SJSA1 (cell line): Measurements from ENCODE around the gene LTB4R. TPM values are rescaled to one million over a fixed set of nuclear protein-coding genes. Genes with fewer than 3 reads are reported as not detected.
"Not testable (repeated sequence)": the region's sequence is repeated elsewhere in the genome, so short reads cannot be mapped to it uniquely, and the experiment has no call there.

Experiments
- DNase-seq, 2 experiments: peaks; one replicate each; pipeline ENCODE4 v3.0.0-alpha.2; 2015 to 2020; ENCODE audit warnings: low spot score in 2 of 2, low read depth in 1 of 2
- H3K27ac ChIP-seq: fragments of 250-450 bp; sonication (Bioruptor Pico); 2 replicates; pipeline ENCODE4 v1.5.1; 2020; ENCODE audit warnings: mild to moderate bottlenecking, moderate library complexity
- H3K27me3 ChIP-seq: fragments of 250-450 bp; sonication (Bioruptor Pico); replicated peaks from 2 replicates; pipeline ENCODE4 v1.5.1; 2020; ENCODE audit warnings: mild to moderate bottlenecking, moderate library complexity
- H3K36me3 ChIP-seq: fragments of 250-450 bp; sonication (Bioruptor Pico); 2 replicates; pipeline ENCODE4 v1.5.1; 2020; ENCODE audit warnings: mild to moderate bottlenecking
- H3K4me1 ChIP-seq: fragments of 250-450 bp; sonication (Bioruptor Pico); replicated peaks from 2 replicates; pipeline ENCODE4 v1.6.1; 2021; ENCODE audit warnings: mild to moderate bottlenecking
- H3K4me3 ChIP-seq: fragments of 250-450 bp; sonication (Bioruptor Pico); 2 replicates; pipeline ENCODE4 v1.5.1; 2020; ENCODE audit warnings: mild to moderate bottlenecking
- H3K9me3 ChIP-seq: fragments of 250-450 bp; sonication (Bioruptor Pico); replicated peaks from 2 replicates; pipeline ENCODE4 v1.5.1; 2020; ENCODE audit warnings: mild to moderate bottlenecking
- total RNA-seq: library from RNA; depleted of rRNA; stranded (reverse); fragments of >200 nt; shearing (Covaris generic); gene quantifications from 2 replicates; pipeline ENCODE4 v1.2.3, GENCODE V29; 2014

LTB4R gene
- total RNA-seq, 1 experiment from 2014 or later: 2.1 TPM

DNA sequence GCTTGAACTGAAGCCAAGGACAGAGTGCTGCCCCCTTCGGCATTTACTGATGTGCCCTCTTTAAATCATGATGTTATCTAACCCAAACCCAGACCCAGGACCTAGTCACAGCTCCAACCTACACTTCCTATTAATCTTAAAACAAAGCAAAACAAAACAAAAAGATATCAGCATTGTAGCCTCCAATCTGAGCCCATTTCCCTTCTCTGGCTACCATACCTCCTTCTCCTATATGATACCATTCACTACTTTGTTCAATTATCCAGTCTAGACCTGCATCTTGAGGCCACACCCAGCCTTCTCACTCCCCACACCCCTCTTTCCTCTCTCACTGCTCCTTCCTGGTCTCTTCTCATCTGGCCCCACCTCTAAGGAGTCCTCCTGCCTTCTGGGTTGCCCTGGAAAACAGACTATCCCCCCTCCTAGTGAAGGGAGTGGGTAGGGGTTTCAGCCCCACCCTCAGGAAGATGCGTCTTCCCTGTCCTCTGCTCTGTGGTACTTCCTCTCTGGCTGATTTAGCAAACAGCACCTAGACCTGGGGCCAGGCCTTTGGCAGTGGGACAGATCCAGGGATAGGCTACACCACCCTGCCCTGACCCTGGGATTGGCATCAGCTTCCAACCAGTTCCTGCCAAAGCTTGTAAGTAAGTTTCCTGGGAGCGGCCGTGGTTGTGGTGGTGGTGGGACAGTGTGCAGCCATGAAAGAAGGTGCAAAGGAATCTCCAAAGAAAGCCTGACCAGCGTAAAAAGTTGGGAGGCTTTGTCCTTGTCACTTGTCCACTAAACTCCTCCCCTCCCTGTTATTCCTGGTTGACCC lies 3.3 kb downstream of the LTB4R start:
- no peak overlapping the region for H3K4me3 ChIP-seq
- peaks cover 13% of the 10 kb centered on the region for H3K4me1 ChIP-seq
- H3K27ac ChIP-seq: no peak overlapping the region
- H3K27me3 ChIP-seq: no peaks in the 10 kb centered on the region
- no peak for DNase-seq
- H3K36me3 ChIP-seq: peaks cover 7% of the 10 kb centered on the region; the same call in 1 of the 2 replicates
- H3K9me3 ChIP-seq: no peaks in the 10 kb centered on the region

DNA sequence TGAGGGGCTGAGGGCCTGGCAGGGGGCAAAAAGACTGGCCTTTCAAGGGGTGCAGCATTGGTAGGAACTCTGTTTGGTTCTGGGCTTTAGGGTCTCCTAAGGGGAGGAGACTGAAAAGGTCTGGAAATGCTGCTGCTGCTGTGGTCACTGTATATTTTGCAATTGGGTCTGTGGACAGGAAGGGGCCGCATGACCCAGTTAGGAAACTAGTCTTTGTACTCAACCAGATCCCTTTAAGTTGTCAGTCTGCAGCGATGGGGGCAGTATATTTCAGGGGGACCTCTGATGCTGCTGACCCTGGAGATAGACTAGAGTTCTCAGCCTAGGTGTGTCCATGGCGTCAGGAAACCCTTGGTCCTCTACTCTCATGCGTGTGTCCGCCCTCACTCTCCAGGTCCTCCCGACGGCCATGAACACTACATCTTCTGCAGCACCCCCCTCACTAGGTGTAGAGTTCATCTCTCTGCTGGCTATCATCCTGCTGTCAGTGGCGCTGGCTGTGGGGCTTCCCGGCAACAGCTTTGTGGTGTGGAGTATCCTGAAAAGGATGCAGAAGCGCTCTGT lies 4.0 kb downstream of the LTB4R start:
- Histone ChIP-seq H3K36me3 (0 out of 2 replicates have a peak, but pooled peaks cover 3% of the 10 kb centered on the region), H3K4me1 (peaks cover 13% of the 10 kb centered on the region), H3K27me3 (no peaks in the 10 kb centered on the region), H3K4me3 (no peak overlapping the region), H3K27ac (no peak overlapping the region), H3K9me3 (no peaks in the 10 kb centered on the region)
- DNase-seq: no peak

DNA sequence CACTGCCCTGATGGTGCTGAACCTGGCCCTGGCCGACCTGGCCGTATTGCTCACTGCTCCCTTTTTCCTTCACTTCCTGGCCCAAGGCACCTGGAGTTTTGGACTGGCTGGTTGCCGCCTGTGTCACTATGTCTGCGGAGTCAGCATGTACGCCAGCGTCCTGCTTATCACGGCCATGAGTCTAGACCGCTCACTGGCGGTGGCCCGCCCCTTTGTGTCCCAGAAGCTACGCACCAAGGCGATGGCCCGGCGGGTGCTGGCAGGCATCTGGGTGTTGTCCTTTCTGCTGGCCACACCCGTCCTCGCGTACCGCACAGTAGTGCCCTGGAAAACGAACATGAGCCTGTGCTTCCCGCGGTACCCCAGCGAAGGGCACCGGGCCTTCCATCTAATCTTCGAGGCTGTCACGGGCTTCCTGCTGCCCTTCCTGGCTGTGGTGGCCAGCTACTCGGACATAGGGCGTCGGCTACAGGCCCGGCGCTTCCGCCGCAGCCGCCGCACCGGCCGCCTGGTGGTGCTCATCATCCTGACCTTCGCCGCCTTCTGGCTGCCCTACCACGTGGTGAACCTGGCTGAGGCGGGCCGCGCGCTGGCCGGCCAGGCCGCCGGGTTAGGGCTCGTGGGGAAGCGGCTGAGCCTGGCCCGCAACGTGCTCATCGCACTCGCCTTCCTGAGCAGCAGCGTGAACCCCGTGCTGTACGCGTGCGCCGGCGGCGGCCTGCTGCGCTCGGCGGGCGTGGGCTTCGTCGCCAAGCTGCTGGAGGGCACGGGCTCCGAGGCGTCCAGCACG lies 4.7 kb downstream of the LTB4R start:
- H3K27ac ChIP-seq: no peak overlapping the region
- peaks cover 13% of the 10 kb centered on the region for H3K4me1 ChIP-seq
- DNase-seq: no peak
- no peaks in the 10 kb centered on the region for H3K36me3 ChIP-seq
- H3K4me3 ChIP-seq: no peak overlapping the region
- H3K27me3 ChIP-seq: no peaks in the 10 kb centered on the region
- H3K9me3 ChIP-seq: no peaks in the 10 kb centered on the region

DNA sequence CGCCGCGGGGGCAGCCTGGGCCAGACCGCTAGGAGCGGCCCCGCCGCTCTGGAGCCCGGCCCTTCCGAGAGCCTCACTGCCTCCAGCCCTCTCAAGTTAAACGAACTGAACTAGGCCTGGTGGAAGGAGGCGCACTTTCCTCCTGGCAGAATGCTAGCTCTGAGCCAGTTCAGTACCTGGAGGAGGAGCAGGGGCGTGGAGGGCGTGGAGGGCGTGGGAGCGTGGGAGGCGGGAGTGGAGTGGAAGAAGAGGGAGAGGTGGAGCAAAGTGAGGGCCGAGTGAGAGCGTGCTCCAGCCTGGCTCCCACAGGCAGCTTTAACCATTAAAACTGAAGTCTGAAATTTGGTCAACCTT lies 5.3 kb downstream of the LTB4R start:
- H3K4me3 ChIP-seq: no peak overlapping the region
- DNase-seq: no peak
- H3K4me1 ChIP-seq: peaks cover 13% of the 10 kb centered on the region
- no peaks in the 10 kb centered on the region for H3K36me3 ChIP-seq
- no peak overlapping the region for H3K27ac ChIP-seq
- no peaks in the 10 kb centered on the region for H3K27me3 ChIP-seq
- no peaks in the 10 kb centered on the region for H3K9me3 ChIP-seq

- Histone ChIP-seq H3K4me1 (peaks cover 13% of the 10 kb centered on the region), H3K4me3 (no peak overlapping the region), H3K27me3 (no peaks in the 10 kb centered on the region), H3K36me3 (no peaks in the 10 kb centered on the region), H3K27ac (no peak overlapping the region), H3K9me3 (no peaks in the 10 kb centered on the region)
- peak in 1 of 2 experiments; percentile 27 for DNase-seq
Observed at GRCh38 chr14:24317141-24317928, 6.0 kb downstream of the LTB4R start.

DNA sequence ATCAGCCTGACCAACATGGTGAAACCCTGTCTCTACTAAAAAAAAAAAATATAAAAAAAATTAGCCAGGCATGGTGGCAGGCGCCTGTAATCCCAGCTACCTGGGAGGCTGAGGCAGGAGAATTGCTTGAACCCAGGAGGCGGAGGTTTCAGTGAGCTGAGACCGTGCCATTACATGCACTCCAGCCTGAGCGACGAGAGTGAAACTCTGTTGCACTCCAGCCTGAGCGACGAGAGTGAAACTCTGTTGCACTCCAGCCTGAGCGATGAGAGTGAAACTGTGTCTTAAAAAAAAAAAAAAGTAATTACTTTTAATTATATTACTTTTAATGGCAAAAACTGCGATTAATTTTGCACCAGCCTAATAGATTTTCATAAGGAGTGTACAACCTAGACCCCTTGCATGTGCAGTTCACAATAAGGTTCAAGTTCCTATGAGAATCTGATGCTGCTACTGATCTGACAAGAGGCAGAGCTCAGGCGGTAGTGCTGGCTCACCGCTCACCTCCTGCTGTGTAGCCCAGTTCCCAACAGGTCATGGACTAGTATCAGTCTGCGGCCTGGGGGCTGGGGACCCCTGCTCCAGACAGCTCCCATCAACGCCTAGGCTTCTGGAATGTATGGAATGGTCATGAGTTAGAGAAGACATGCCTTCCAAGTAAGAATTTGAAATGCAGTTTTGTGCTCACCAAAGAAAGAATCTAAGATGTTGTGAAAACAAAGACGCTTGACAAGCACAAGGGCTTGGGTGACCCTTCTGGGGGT lies 10.1 kb downstream of the LTB4R start:
- Histone ChIP-seq H3K9me3 (no peaks in the 10 kb centered on the region), H3K4me3 (no peak overlapping the region), H3K36me3 (no peaks in the 10 kb centered on the region), H3K27me3 (no peaks in the 10 kb centered on the region), H3K27ac (no peak overlapping the region), H3K4me1 (peaks cover 13% of the 10 kb centered on the region)
- no peak for DNase-seq

GRCh38 chr14:24322672-24323071 lies 11.4 kb downstream of the LTB4R start:
- H3K36me3 ChIP-seq: no peaks in the 10 kb centered on the region
- no peak for DNase-seq
- H3K4me1 ChIP-seq: no peaks in the 10 kb centered on the region
- H3K4me3 ChIP-seq: no peak overlapping the region
- H3K9me3 ChIP-seq: no peaks in the 10 kb centered on the region
- H3K27me3 ChIP-seq: no peaks in the 10 kb centered on the region
- H3K27ac ChIP-seq: no peak overlapping the region

DNA sequence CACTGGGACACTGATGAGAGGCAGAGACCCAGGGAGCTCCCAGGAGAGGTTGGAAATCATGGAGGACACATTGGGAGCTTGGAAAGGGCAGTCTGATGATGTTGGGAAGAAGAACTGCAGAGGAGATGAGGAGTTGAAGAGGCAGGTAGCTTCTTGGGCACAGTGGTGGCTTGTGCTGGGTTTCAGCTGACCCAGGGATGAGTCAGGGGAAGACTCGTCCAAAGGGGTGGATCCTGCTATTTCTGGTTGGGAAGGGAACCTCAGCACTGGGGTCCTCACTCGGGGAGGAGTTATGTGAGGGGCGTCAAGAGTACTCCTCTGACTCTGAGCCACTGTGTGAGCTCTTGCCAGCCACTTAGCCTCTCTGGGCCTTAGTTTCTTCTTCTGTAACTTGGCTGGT lies 12.0 kb downstream of the LTB4R start:
- DNase-seq: no peak
- H3K9me3 ChIP-seq: no peaks in the 10 kb centered on the region
- H3K27ac ChIP-seq: no peak overlapping the region
- H3K27me3 ChIP-seq: no peaks in the 10 kb centered on the region
- H3K36me3 ChIP-seq: no peaks in the 10 kb centered on the region
- H3K4me1 ChIP-seq: no peaks in the 10 kb centered on the region
- H3K4me3 ChIP-seq: no peak overlapping the region

DNA sequence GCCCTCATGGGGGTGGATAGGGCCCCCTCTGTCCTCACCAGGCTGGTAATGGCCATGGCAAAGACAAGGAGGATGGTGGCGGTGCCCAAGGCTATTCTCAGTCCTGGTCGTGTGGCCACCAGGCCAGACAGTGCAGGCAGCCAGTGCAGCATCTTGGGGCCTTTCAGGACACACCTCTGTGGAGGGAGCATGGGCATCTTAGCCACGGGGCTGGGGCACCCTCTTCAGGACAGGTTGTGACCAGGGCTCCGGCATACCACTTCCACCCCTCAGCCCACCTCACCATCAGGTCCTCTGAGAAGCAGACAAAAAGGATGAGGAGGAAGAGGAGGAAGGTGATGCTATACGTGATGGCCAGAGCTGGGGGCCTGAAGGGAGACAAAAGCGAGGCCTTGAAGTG lies 12.7 kb downstream of the LTB4R start:
- Histone ChIP-seq H3K4me1 (no peaks in the 10 kb centered on the region), H3K27ac (no peak overlapping the region), H3K36me3 (no peaks in the 10 kb centered on the region), H3K4me3 (no peak overlapping the region), H3K9me3 (no peaks in the 10 kb centered on the region), H3K27me3 (no peaks in the 10 kb centered on the region)
- DNase-seq: no peak

DNA sequence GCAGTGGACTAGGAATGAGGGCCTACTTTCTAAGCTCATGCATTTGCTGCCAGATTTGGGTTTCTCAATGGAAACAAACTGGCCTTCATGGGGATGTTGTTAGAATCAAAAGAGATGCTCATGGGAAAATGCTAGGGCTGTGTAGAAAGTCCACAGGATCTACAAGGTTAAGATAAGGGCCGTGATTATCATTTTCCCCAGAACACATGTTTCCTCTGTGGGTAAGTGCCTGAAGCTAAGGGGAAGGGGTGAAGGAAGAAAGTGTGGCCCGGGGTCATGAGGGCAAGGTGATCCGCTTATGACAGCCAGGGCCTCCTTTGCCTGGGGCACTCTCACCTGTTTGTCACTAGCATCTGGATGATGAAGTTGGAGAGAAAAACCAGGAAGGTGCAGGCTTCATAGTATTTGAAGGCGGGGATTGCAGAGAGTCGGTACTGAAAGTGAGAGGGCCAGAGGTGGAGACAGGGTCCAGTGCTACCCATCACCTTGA lies 13.8 kb downstream of the LTB4R start:
- no peaks in the 10 kb centered on the region for H3K9me3 ChIP-seq

DNA sequence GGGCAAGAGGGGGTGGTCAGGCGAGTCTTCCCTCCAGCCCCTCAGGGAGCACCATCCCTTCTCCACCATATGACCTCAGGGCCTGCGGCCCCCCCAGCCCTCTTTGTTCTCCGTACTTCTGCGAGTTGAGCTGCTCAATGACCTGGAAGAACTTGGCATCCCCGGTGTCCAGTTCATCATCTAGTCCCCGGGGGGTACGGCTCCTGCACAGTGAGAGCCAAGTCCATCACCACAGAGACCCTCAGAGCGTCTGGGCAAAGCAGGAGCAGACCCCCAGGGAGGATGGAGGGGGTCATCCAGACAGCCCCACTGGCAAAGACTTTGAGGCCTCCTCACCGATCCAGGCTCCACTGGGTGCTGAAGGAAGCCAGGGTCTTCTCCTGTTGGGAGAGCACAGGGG lies 14.7 kb downstream of the LTB4R start:
- Histone ChIP-seq H3K9me3 (no peaks in the 10 kb centered on the region), H3K4me1 (no peaks in the 10 kb centered on the region), H3K27me3 (no peaks in the 10 kb centered on the region), H3K27ac (no peak overlapping the region), H3K36me3 (no peaks in the 10 kb centered on the region), H3K4me3 (no peak overlapping the region)
- no peak for DNase-seq

More for the DNA sequence above, 13.8 kb downstream of the LTB4R start:
- Histone ChIP-seq H3K27ac (no peak overlapping the region), H3K27me3 (no peaks in the 10 kb centered on the region), H3K4me1 (no peaks in the 10 kb centered on the region), H3K36me3 (no peaks in the 10 kb centered on the region), H3K4me3 (no peak overlapping the region)
- DNase-seq: no peak

- Histone ChIP-seq H3K4me3 (no peak overlapping the region), H3K36me3 (no peaks in the 10 kb centered on the region), H3K27me3 (no peaks in the 10 kb centered on the region), H3K9me3 (no peaks in the 10 kb centered on the region), H3K27ac (no peak overlapping the region), H3K4me1 (no peaks in the 10 kb centered on the region)
- no peak for DNase-seq
Observed at GRCh38 chr14:24327303-24327702, 16.0 kb downstream of the LTB4R start.

DNA sequence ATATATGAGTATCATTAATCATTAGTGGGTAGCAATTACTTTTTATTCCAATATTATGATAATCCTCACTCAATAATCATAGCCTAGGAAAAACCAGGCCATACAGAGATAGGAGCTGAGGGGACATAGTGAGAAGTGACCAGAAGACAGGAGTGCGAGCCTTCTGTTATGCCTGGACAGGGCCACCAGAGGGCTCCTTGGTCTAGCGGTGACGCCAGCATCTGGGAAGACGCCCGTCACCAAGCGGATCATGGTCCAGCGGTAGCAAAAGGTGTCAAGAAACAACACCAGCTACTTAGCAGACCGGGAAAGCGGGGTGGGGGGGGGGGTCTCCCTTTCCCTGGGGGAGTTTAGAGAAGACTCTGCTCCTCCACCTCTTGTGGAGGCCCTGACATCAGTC lies 16.6 kb downstream of the LTB4R start:
- not testable (repeated sequence) for H3K27me3 ChIP-seq, H3K27ac ChIP-seq, DNase-seq, H3K4me3 ChIP-seq, H3K36me3 ChIP-seq, H3K9me3 ChIP-seq, H3K4me1 ChIP-seq
